Caco-2 (cell line): ENCODE data around the gene ST6GALNAC3. TPM values are rescaled to one million over a fixed set of nuclear protein-coding genes. Genes with fewer than 3 reads are reported as not detected.

ENCODE experiments used
- BruUV-seq: library from RNA; stranded (reverse); fragments of 400-500 nt; replicated peaks from 2 replicates; lab custom pipeline; 2021; lab: Mats Ljungman, UMichigan
- CTCF ChIA-PET: fragments of 300-600 bp; sonication (Branson Sonifier 250); formaldehyde crosslinking; loops from one replicate; lab custom pipeline; 2022; ENCODE audit warnings: antibody characterized with exemption; lab: Charles Lee
- POLR2A ChIA-PET: fragments of 300-600 bp; sonication (Branson Sonifier 250); formaldehyde crosslinking; loops from one replicate; lab custom pipeline; 2022; ENCODE audit warnings: antibody characterized with exemption; lab: Charles Lee
- DNase-seq, 2 experiments: peaks; one replicate each; pipeline versions ENCODE4 v3.0.0 to v3.0.0-alpha.2; 2020 to 2022
- H3K27me3 ChIP-seq: replicated peaks from 2 replicates; pipeline ENCODE4 v1.6.0; 2011; ENCODE audit warnings: low read length; ENCODE audit not compliant: control insufficient read depth, insufficient read depth
- H3K36me3 ChIP-seq: 2 replicates; pipeline ENCODE4 v1.5.1; 2011; ENCODE audit warnings: low read length; ENCODE audit not compliant: control insufficient read depth, insufficient read depth
- H3K4me1 ChIP-seq: fragments of 250-450 bp; sonication (Bioruptor Pico); 2 replicates; pipeline ENCODE4 v1.5.1; 2020; ENCODE audit warnings: mild to moderate bottlenecking
- H3K4me3 ChIP-seq: 2 replicates; pipeline ENCODE4 v1.5.1; 2011; ENCODE audit warnings: low read depth, mild to moderate bottlenecking, control low read depth, low read length
- H3K9me3 ChIP-seq: fragments of 250-450 bp; sonication (Bioruptor Pico); 2 replicates; pipeline ENCODE4 v1.5.1; 2020; ENCODE audit warnings: mild to moderate bottlenecking, moderate library complexity
- H3K27ac Mint-ChIP-seq: one replicate; pipeline ENCODE4 v1.8.0; 2022; ENCODE audit warnings: mixed read lengths; ENCODE audit not compliant: unreplicated experiment
- H3K27me3 Mint-ChIP-seq: one replicate; pipeline ENCODE4 v1.8.0; 2022; ENCODE audit warnings: mixed read lengths; ENCODE audit not compliant: insufficient read depth, unreplicated experiment
- H3K36me3 Mint-ChIP-seq: one replicate; pipeline ENCODE4 v1.8.0; 2022; ENCODE audit warnings: mild to moderate bottlenecking, mixed read lengths; ENCODE audit not compliant: insufficient read depth, unreplicated experiment
- H3K4me1 Mint-ChIP-seq: one replicate; pipeline ENCODE4 v1.8.0; 2022; ENCODE audit warnings: low read depth, mixed read lengths; ENCODE audit not compliant: unreplicated experiment
- H3K4me3 Mint-ChIP-seq: one replicate; pipeline ENCODE4 v1.8.0; 2022; ENCODE audit warnings: mild to moderate bottlenecking, moderate library complexity, mixed read lengths; ENCODE audit not compliant: unreplicated experiment
- H3K9me3 Mint-ChIP-seq: one replicate; pipeline ENCODE4 v1.8.0; 2022; ENCODE audit warnings: mixed read lengths; ENCODE audit not compliant: unreplicated experiment
- intact Hi-C: fragments of 100-400 bp; cut with micrococcal nuclease; formaldehyde crosslinking; loops from one replicate; pipeline ENCODE4 v1.10.0; 2022; ENCODE audit not compliant: unreplicated experiment
- total RNA-seq: library from RNA; stranded (reverse); gene quantifications from 2 replicates; pipeline ENCODE4 v1.2.3, GENCODE V29; 2022
- TF ChIP-seq, protein P1 (sequence below), 2 experiments: fragments of 200-600 bp in 1 of 2; IDR thresholded peaks; 1 replicate in 1 of 2; 2 replicates in 1 of 2; pipeline versions ENCODE4 v1.5.1 to v1.8.0; 2011 to 2022; ENCODE audit warnings: antibody characterized with exemption in 1 of 2, control low read depth in 1 of 2, inconsistent platforms in 1 of 2, low read depth in 1 of 2, low read length in 1 of 2, mild to moderate bottlenecking in 1 of 2, moderate library complexity in 1 of 2; ENCODE audit not compliant: insufficient read depth in 1 of 2, severe bottlenecking in 1 of 2, unreplicated experiment in 1 of 2

ST6GALNAC3 gene
- total RNA-seq, 1 experiment from 2014 or later = 16.0 TPM

DNA sequence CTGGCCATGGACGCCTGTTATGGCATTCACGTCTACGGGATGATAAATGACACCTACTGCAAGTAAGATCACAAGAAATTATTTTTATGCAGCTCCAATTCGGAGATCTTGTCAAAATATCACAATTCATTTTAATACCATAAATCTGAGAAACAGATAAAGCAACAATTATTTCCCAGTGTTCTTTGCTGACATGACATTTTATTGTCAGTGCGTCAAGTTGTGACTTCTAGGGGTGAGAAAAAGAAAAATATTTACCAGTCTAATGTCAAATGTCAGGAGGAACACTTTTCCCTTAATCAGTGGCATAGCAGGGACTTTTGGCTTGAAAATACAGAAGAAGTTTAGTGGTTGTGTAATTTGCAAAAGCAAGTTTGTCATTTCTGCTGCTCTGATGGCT is 553.0 kb downstream of the ST6GALNAC3 start:
- H3K36me3 ChIP-seq = no peaks in the 10 kb centered on the region
- ChIA-PET POLR2A (no interaction called here), CTCF (no interaction called here)
- no peaks in the 10 kb centered on the region for H3K9me3 ChIP-seq
- no peak overlapping the region for H3K4me3 Mint-ChIP-seq
- H3K36me3 Mint-ChIP-seq = no peaks in the 10 kb centered on the region
- TF ChIP-seq, protein P1, sequence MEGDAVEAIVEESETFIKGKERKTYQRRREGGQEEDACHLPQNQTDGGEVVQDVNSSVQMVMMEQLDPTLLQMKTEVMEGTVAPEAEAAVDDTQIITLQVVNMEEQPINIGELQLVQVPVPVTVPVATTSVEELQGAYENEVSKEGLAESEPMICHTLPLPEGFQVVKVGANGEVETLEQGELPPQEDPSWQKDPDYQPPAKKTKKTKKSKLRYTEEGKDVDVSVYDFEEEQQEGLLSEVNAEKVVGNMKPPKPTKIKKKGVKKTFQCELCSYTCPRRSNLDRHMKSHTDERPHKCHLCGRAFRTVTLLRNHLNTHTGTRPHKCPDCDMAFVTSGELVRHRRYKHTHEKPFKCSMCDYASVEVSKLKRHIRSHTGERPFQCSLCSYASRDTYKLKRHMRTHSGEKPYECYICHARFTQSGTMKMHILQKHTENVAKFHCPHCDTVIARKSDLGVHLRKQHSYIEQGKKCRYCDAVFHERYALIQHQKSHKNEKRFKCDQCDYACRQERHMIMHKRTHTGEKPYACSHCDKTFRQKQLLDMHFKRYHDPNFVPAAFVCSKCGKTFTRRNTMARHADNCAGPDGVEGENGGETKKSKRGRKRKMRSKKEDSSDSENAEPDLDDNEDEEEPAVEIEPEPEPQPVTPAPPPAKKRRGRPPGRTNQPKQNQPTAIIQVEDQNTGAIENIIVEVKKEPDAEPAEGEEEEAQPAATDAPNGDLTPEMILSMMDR (IDR thresholded peaks at IDR 0.05; ENCODE audit: insufficient read depth in 1 of 2, low read depth in 1 of 2, low read length in 1 of 2, severe bottlenecking in 1 of 2, unreplicated experiment in 1 of 2) = no peak
- H3K27me3 ChIP-seq = no peaks in the 10 kb centered on the region
- H3K9me3 Mint-ChIP-seq = no peaks in the 10 kb centered on the region
- no peak for DNase-seq
- intact Hi-C loops = no loop called here
- H3K4me1 ChIP-seq = no peaks in the 10 kb centered on the region
- H3K4me3 ChIP-seq = no peak overlapping the region
- no peaks in the 10 kb centered on the region for H3K4me1 Mint-ChIP-seq
- H3K27ac Mint-ChIP-seq = no peak overlapping the region
- no TSS peak for BruUV-seq
- no peaks in the 10 kb centered on the region for H3K27me3 Mint-ChIP-seq

DNA sequence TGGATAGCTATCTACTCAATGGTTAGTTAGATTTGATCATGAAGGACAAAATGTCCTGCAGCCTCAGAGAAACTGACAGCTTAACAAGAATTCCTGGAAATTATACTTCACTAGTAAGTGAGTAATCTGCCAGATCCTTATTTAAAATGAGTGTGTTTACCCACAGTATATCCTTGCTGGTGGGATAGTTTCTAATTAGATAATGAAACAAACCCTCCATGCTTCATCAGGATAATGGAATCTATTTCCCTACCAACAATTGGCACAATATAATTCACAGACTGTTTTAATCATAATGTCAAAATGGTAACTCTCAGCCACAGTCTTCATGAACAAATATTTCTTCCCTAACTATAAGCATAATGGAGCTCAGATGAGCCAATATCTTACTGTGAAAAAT is 553.4 kb downstream of the ST6GALNAC3 start:
- DNase-seq = no peak
- H3K36me3 ChIP-seq = no peaks in the 10 kb centered on the region
- intact Hi-C loops = no loop called here
- Mint-ChIP-seq H3K4me3 (no peak overlapping the region), H3K27ac (no peak overlapping the region), H3K9me3 (no peaks in the 10 kb centered on the region), H3K4me1 (no peaks in the 10 kb centered on the region), H3K27me3 (no peaks in the 10 kb centered on the region), H3K36me3 (no peaks in the 10 kb centered on the region)
- no peaks in the 10 kb centered on the region for H3K4me1 ChIP-seq
- no peaks in the 10 kb centered on the region for H3K27me3 ChIP-seq
- no peaks in the 10 kb centered on the region for H3K9me3 ChIP-seq
- H3K4me3 ChIP-seq = no peak overlapping the region
- POLR2A ChIA-PET = no interaction called here
- TF ChIP-seq, protein P1 (IDR thresholded peaks at IDR 0.05; ENCODE audit: insufficient read depth in 1 of 2, low read depth in 1 of 2, low read length in 1 of 2, severe bottlenecking in 1 of 2, unreplicated experiment in 1 of 2) = no peak
- no TSS peak for BruUV-seq
- CTCF ChIA-PET = no interaction called here

DNA sequence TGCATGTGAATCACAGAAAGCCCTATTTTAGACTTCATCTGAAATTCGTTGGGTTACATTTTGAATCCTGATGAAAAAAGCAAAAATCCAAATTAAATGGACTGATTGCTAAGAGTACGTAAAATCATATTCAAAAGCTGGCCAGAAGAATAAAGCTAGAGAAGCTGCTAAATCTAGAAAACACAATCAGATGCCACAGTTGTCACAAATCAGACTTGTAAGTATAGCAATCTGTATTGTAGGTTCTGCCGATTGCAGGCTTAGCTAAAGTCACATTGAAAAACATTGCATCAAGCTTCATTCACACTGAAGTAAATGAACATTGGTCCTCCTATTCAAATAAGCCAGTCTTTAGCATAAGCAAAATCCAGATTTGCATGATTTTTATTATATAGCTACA is 557.6 kb downstream of the ST6GALNAC3 start:
- TF ChIP-seq, protein P1 (IDR thresholded peaks at IDR 0.05; ENCODE audit: insufficient read depth in 1 of 2, low read depth in 1 of 2, low read length in 1 of 2, severe bottlenecking in 1 of 2, unreplicated experiment in 1 of 2) = no peak
- CTCF ChIA-PET = no interaction called here
- Histone ChIP-seq H3K4me1 (no peaks in the 10 kb centered on the region), H3K9me3 (no peaks in the 10 kb centered on the region), H3K36me3 (no peaks in the 10 kb centered on the region), H3K4me3 (no peak overlapping the region), H3K27me3 (no peaks in the 10 kb centered on the region)
- intact Hi-C loops = no loop called here
- no peak overlapping the region for H3K27ac Mint-ChIP-seq
- no peak overlapping the region for H3K4me3 Mint-ChIP-seq
- no peaks in the 10 kb centered on the region for H3K4me1 Mint-ChIP-seq
- no peak for DNase-seq
- BruUV-seq = no TSS peak
- POLR2A ChIA-PET = no interaction called here
- H3K27me3 Mint-ChIP-seq = no peaks in the 10 kb centered on the region
- H3K36me3 Mint-ChIP-seq = no peaks in the 10 kb centered on the region
- no peaks in the 10 kb centered on the region for H3K9me3 Mint-ChIP-seq
